HT-29 (cell line): ENCODE measurements around the gene PCDHA1. TPM values are rescaled to one million over a fixed set of nuclear protein-coding genes. Genes with fewer than 3 reads are reported as not detected.
A peak's percentile ranks its signal among the peaks of the same experiment; 100 is the strongest.
"Not testable (repeated sequence)": the region's sequence is repeated elsewhere in the genome, so short reads cannot be mapped to it uniquely, and the experiment has no call there.

ENCODE experiments used
- DNase-seq: peaks from one replicate; pipeline ENCODE4 v3.0.0-alpha.2; 2015; ENCODE audit warnings: low spot score
- total RNA-seq: library from RNA; depleted of rRNA; stranded (reverse); fragments of >200 nt; shearing (Covaris generic); gene quantifications from 2 replicates; pipeline ENCODE4 v1.2.3, GENCODE V29; 2014

The PCDHA1 gene
- total RNA-seq, 1 experiment from 2014 or later: not detected

GRCh38 chr5:140849831-140850634 lies 64.1 kb downstream of the PCDHA1 start:
- DNase-seq: not testable (repeated sequence)

DNA sequence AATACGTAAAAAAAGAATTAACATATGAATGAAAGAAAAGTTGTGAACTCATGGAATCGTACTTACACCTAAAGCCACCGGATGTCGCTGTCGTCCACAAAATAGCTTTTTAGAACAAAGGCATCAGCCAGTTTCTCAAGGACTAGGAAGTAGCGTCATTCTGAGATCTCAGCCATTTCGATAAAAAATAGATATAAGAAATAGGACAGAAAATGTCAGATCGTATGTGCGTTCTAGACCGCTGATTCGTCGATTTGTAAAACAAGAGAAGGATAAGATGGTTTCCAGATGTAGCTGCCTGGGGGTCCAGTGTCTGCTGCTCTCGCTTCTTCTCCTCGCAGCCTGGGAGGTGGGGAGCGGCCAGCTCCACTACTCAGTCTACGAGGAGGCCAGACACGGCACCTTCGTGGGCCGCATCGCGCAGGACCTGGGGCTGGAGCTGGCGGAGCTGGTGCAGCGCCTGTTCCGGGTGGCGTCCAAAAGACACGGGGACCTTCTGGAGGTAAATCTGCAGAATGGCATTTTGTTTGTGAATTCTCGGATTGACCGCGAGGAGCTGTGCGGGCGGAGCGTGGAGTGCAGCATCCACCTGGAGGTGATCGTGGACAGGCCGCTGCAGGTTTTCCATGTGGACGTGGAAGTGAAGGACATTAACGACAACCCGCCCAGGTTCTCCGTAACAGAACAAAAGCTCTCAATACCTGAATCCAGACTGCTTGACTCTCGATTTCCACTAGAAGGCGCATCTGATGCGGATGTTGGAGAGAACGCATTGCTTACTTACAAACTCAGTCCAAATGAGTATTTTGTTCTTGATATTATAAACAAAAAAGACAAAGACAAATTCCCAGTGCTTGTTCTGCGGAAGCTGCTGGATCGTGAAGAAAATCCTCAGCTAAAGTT lies 70.1 kb downstream of the PCDHA1 start, which contains the start of gene PCDHA10:
Gene PCDHA10 (plus strand): TSS at position 126 of the 903 bp plus-strand sequence. CDS start 152 bp downstream, at position 278.
- DNase-seq: peak; percentile 43

- DNase-seq: no peak
Measured at GRCh38 chr5:140857177-140857986, 71.4 kb downstream of the PCDHA1 start.

DNA sequence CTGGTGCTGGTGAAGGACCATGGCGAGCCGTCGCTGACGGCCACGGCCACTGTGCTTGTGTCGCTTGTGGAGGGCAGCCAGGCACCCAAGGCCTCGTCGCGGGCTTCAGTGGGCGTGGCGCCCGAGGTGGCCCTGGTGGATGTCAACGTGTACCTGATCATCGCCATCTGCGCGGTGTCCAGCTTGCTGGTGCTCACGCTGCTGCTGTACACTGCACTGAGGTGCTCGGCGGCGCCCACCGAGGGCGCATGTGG lies 72.0 kb downstream of the PCDHA1 start:
- DNase-seq: no peak

DNA sequence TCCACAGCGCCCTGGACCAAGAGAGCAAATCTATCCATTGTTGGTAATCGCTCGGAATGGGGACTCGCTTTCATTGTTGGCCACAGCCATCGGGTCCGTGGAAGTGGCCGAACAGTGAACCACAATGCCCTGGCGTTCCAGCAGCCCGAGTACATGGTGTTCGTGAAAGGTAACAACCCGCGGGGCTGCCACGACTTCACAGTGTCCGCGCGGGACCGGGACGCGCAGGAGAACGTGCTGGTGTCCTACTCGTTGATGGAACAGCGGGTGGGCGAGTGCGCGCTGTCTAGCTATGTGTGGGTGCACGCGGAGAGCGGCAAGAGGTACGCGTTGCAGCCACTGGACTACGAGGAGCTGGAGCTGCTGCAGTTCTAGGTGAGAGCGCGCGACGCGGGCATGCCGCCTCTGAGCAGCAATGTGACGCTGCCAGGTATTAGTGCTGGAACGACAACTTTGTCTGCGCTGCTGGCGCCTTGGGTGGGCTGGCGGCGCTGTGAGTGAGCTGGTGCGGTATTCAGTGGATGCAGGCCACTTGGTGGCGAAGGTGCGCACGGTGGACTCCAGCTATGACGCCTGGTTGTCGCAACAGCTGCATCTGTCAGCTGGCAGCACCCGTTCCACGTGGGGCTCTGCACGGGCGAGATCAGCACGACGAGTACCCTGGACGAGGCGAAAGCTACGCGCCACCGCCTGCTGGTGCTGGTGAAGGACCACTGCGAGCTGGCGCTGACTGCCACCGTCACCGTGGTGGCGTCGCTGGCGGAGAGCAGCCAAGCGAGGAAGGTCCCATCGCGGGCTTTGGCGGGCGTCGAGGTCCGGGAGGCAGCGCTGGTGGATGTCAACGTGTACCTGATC lies 76.7 kb downstream of the PCDHA1 start:
- no peak for DNase-seq

DNA sequence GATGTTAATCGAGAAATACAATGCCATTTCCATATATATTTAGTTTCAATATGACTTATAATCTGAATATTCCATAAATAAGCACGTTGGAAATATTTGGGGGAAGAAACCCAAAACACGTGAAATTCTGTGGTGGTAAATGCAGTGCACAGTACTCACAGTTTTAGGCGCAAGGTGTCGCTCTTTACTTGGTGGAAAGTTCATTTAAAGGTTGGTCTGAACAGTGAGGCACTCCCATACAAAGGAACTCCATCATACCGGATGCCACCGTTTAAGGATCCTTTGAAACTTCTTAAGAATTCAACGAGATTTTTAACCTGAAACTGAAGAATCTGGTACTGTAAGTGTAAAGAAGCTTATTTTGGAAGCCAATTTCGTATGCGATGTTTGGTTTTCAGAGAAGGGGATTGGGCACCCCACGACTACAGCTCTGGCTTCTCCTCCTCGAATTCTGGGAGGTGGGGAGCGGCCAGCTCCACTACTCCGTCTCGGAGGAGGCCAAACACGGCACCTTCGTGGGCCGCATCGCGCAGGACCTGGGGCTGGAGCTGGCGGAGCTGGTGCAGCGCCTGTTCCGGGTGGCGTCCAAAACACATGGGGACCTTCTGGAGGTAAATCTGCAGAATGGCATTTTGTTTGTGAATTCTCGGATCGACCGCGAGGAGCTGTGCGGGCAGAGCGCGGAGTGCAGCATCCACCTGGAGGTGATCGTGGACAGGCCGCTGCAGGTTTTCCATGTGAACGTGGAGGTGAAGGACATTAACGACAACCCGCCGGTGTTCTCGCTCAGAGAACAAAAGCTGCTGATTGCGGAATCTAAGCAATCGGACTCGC lies 83.0 kb downstream of the PCDHA1 start, which contains the start of gene PCDHA11:
Gene PCDHA11 (plus strand): TSS at position 237 of the 834 bp plus-strand sequence. CDS start 147 bp downstream, at position 384.
- DNase-seq: peak; percentile 9

DNA sequence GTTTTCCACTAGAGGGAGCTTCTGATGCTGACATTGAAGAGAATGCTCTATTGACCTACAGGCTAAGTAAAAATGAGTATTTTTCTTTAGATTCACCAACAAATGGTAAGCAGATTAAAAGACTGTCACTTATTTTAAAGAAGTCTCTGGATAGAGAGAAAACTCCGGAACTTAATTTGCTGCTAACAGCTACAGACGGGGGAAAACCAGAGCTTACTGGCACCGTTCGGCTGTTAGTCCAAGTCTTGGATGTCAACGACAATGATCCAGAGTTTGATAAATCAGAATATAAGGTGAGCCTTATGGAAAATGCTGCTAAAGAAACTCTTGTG lies 83.6 kb downstream of the PCDHA1 start:
- no peak for DNase-seq

DNA sequence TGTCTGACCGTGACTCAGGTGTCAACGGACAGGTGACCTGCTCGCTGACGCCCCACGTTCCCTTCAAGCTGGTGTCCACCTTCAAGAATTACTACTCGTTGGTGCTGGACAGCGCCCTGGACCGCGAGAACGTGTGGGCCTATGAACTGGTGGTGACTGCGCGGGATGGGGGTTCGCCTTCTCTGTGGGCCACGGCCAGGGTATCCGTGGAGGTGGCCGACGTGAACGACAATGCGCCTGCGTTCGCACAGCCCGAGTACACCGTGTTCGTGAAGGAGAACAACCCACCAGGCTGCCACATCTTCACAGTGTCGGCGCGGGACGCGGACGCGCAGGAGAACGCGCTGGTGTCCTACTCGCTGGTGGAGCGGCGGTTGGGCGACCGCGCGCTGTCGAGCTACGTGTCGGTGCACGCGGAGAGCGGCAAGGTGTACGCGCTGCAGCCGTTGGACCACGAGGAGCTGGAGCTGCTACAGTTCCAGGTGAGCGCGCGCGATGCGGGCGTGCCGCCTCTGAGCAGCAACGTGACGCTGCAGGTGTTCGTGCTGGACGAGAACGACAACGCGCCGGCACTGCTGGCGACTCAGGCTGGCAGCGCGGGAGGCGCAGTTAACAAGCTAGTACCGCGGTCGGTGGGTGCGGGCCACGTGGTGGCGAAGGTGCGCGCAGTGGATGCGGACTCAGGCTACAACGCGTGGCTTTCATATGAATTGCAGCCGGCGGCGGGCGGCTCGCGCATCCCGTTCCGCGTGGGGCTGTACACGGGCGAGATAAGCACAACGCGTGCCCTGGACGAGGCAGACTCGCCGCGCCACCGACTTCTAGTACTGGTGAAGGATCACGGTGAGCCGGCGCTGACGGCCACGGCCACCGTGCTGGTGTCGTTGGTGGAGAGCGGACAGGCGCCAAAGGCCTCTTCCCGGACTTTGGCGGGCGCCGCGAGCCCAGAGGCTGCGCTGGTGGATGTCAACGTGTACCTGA lies 84.6 kb downstream of the PCDHA1 start:
- no peak for DNase-seq

DNA sequence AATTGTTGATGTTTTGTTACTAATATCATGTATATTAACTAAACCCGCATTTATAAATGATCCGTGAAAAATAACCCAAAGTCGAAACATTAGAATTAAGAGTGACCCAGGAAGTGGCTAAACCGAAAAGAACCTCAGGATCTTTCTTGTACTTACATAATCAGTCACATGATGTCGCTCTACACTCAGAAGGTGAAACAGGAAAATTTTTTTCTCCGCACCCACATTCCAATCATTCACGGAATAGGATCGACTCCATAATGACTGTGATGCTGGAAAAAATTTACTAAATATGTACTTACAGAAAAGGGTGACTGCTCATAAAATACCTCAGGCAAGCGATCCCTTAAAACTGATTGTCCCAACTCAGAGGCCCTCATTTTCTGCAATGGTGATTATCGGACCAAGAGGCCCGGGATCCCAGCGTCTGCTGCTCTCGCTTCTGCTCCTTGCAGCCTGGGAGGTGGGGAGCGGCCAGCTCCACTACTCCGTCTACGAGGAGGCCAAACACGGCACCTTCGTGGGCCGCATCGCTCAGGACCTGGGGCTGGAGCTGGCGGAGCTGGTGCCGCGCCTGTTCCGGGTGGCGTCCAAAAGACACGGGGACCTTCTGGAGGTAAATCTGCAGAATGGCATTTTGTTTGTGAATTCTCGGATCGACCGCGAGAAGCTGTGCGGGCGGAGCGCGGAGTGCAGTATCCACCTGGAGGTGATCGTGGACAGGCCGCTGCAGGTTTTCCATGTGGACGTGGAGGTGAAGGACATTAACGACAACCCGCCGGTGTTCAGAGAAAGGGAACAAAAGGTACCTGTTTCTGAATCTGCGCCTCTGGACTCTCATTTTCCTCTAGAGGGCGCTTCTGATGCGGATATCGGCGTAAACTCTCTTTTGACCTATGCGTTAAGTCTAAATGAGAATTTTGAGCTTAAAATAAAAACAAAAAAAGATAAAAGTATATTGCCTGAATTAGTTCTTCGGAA lies 89.4 kb downstream of the PCDHA1 start, which contains the start of gene PCDHA12:
Gene PCDHA12 (plus strand): TSS at position 224 of the 981 bp plus-strand sequence. CDS start 165 bp downstream, at position 389.
- no peak for DNase-seq

- not testable (repeated sequence) for DNase-seq
Measured at GRCh38 chr5:140876541-140877261, 90.8 kb downstream of the PCDHA1 start.

DNA sequence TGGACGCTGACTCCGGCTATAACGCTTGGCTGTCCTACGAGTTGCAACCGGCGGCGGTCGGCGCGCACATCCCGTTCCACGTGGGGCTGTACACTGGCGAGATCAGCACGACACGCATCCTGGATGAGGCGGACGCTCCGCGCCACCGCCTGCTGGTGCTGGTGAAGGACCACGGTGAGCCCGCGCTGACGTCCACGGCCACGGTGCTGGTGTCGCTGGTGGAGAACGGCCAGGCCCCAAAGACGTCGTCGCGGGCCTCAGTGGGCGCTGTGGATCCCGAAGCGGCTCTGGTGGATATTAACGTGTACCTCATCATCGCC lies 91.3 kb downstream of the PCDHA1 start:
- no peak for DNase-seq

DNA sequence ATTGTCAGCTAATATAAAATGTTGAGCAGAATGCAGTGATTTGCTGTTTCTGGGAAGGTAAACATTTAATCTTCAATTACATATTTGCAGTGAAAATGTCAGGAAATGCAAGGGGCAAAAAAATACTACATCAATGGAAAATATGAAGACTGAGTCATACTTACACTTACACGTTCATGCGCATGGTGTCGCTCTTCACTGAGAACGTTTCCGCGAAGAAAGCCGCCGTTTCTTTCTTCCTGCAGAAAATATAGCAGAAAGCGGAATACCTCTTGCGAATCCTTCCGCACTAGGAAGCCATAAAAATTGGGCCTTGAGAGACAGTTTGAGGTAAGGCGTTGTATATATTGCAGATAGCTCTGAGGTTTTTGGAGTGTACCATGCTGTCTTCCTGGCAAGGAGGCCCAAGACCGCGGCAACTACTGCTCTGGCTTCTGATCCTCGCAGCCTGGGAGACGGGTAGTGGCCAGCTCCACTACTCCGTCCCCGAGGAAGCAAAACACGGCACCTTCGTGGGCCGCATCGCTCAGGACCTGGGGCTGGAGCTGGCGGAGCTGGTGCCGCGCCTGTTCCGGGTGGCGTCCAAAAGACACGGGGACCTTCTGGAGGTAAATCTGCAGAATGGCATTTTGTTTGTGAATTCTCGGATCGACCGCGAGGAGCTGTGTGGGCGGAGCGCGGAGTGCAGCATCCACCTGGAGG lies 96.1 kb downstream of the PCDHA1 start, which contains the start of gene PCDHA13:
Gene PCDHA13 (plus strand): TSS at position 236 of the 702 bp plus-strand sequence. CDS start 145 bp downstream, at position 381.
- no peak for DNase-seq

DNA sequence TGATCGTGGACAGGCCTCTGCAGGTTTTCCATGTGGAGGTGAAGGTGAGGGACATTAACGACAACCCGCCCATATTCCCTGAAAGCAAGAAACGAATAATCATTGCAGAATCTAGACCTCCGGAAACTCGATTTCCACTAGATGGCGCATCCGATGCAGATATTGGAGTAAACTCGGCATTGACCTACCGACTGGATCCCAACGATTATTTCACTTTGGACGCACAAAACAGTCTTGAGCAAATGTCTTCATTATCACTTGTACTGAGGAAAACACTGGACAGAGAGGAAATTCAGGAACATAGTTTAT lies 96.6 kb downstream of the PCDHA1 start:
- DNase-seq: peak; percentile 42

- DNase-seq: no peak
Measured at GRCh38 chr5:140883373-140883772, 97.4 kb downstream of the PCDHA1 start.

DNA sequence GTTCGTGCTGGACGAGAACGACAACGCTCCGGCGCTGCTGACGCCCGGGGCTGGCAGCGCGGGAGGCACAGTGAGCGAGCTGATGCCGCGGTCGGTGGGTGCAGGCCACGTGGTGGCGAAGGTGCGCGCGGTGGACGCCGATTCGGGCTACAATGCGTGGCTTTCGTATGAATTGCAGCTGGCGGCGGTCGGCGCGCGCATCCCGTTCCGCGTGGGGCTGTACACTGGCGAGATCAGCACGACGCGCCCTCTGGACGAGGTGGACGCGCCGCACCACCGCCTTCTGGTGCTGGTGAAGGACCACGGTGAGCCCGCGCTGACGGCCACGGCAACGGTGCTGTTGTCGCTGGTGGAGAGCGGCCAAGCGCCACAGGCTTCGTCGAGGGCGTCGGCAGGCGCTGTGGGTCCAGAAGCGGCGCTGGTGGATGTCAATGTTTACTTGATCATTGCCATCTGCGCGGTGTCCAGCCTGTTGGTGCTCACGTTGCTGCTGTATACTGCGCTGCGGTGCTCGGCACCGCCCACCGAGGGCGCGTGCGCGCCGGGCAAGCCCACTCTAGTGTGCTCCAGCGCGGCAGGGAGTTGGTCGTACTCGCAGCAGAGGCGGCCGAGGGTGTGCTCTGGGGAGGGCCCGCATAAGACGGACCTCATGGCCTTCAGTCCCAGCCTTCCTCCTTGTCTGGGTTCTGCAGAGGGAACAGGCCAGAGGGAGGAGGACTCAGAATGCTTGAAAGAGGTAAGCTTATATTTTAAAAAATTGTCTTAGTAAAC lies 98.2 kb downstream of the PCDHA1 start:
- DNase-seq: no peak
